Hematopoietic multipotent progenitor cell treated with erythropoietin and hydrocortisone succinate and interleukin-3 and kit ligand, for 15 days (in vitro differentiated cells): Measurements from ENCODE around the gene UBQLNL.
A peak's percentile ranks its signal among the peaks of the same experiment; 100 is the strongest.

Source experiments
- DNase-seq: peaks from one replicate; pipeline ENCODE4 v3.0.0-alpha.2; 2015; ENCODE audit warnings: low spot score

Gene UBQLNL

GRCh38 chr11:5507933-5508305 is 8.6 kb downstream of the UBQLNL start:
- DNase-seq = no peak

GRCh38 chr11:5507177-5507932 is 9.1 kb downstream of the UBQLNL start:
- no peak for DNase-seq

DNA sequence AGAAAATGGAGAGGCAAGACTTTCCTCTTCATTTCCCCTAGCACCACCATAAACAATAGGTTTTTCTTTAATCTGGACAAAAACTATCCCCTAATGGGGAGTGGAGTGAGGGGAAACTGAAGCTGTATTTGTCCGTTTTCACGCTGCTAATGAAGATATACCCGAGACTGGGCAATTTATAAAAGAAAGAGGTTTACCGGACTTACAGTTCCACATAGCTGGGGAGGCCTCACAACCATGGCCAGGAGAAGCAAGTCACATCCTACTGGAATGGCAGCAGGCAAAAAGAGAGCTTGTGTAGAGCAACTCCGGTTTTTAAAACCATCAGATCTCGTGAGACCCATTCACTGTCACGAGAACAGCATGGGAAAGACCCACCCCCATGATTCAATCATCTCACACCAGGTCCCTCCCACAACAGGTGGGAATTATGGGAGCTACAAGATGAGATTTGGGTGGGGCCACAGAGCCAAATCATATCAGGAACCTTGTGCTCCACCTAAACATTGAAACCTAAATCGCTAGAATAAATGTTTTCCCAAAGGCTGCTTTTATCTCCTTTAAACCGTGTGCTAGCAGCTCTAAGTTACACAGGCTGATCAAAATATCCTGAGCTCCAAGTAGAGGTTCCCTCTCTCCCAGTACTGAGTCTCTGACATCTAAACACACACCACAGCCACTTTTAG is 11.0 kb downstream of the UBQLNL start:
- no peak for DNase-seq

GRCh38 chr11:5504403-5504921 is 12.0 kb downstream of the UBQLNL start:
- DNase-seq = no peak

DNA sequence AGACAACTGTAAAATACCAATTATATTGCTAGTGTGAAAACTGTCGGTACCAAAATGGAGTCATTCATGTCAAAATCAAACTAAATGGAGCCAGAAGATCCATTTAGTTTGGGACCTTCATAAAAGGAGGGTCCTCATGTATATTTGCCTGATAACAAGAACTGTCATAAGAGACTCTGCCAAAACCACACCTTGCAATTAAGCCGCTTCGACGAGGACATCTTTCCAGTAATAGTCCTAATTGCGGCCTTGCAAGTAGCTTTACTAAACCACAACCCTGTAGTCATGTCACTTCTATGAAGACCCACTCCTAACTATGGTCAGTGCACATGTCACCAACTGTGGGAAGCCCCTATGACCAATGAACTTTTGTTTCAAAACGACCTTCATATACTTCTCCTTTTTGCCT is 16.1 kb downstream of the UBQLNL start:
- DNase-seq = no peak

- DNase-seq = no peak
Measured at GRCh38 chr11:5499671-5500070, 16.8 kb downstream of the UBQLNL start.

GRCh38 chr11:5489576-5490357 is 26.7 kb downstream of the UBQLNL start:
- no peak for DNase-seq

GRCh38 chr11:5488798-5489399 is 27.6 kb downstream of the UBQLNL start:
- DNase-seq = no peak

- DNase-seq = no peak
Measured at GRCh38 chr11:5488385-5488784, 28.1 kb downstream of the UBQLNL start, which contains the start of gene OR52D1. Gene OR52D1 (plus strand): TSS chr11:5488685. CDS start chr11:5488707, 22 bp downstream.

DNA sequence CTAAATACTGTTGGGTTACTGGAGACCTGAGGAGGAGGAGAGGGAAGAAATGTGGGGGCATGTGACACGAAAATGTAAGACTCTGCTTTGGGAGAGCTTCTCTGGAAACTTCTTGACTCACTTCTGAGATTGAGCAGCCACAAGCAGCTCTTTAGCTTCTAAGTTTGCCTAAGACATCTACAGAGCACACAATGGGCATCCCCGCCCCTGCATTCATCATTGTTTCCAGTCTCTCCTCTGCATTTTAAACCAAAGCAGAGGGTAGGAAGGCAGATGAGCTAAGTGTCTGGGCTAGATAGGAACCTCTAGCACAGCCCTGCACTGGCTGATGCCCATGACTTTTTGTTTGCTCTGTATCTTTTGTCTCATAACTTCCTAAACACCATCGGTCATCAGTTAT is 30.1 kb downstream of the UBQLNL start:
- no peak for DNase-seq

DNA sequence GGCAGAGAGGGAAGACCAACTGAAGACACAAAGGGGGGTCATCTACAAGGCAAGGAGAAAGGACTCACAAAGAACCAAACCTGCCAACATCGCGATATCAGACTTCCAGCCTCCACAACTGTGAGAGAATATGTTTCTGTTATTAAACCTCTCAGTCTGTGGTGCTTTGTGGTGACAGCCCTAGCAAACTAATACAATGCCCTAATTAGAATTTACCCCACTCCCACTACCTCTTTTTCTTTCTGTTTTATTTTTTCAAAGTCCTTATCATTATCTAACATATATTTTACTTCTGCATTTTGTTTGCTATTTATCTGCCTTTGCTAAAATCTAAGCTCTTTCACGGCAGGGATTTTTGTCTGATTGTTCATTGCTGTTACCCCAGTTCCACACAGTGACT is 30.5 kb downstream of the UBQLNL start:
- DNase-seq = no peak

DNA sequence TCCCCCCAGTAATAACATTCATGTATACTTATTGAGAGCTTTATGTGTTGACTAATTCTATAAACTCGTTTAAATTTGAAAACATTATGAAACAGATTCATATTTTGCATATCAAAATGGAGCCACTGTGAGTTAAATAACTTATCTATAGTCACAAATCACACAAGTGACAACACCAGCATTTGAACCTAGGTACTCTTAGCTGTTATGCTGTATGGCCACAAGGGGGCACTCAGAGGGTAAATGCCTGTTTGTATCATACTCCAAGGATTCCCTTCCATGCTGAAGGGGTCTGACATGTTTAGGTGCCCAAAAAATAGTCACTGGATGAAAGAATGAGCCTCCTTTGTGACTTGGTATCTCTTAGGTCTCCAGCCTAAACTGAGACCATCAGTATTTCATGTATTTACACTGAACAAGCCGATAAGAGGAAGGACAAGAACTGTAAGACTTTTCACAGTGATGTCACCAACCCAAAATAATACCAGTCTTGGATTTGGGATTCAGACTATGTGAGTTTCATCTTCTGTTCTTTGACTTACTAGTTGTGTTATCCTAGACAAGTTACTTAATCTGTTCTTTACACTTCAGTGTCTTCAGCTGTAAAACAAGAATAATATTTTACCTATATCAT is 40.2 kb downstream of the UBQLNL start:
- peak; percentile 64 for DNase-seq

DNA sequence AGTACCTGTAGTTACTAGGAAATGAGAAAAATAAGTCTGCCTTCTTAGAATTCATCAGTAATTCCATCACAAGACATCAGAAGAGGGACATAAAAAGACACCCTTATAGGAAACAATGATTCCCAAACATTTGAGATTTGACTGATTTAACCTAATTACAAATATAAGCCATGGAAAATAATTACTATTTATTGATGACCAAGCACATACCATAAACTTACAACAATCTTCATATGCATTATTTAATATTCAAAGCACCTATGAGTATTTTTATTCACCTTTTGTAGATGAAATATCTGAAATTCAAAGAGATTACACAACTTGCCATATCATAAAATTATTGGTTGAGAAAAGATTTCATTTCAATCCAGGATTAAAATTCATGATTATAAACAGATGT is 42.6 kb downstream of the UBQLNL start:
- DNase-seq = no peak

DNA sequence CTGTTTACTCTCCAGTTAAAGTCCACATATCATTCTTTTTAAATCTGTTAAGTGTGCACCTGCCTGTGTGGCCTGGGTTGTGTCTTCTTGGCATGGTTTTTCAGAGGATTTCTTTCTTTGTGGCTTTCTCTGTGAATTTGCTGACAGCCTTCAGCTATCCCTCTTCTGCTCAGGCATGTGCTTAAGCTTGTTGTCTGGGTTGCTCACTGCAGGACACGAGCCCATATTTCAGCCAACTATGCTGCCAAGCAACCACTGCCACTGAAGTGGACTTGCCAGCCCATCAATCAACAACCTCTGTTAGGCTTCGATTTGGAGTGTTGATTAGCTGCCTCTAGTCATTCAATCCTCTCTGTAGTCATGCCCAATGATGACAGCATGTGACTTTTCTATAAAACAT is 49.0 kb downstream of the UBQLNL start:
- no peak for DNase-seq
